Activated T-helper 2 cell treated with anti-CD3 and anti-CD28 coated beads, Interferon-gamma antibody, Interleukin-2, Interleukin-4, amounts not matched to agents 10 μg/mL and 5 μg/mL and 100 μg/mL, durations not matched to agents 14 hours and 24 hours and 36 hours (primary cell): ENCODE data around the gene PSMB7. TPM values are rescaled to one million over a fixed set of nuclear protein-coding genes. Genes with fewer than 3 reads are reported as not detected.

ENCODE experiments used
- DNase-seq: peaks from one replicate; pipeline ENCODE4 v3.0.0; 2021; ENCODE audit warnings: low spot score
- H3K27ac Mint-ChIP-seq: one replicate; pipeline ENCODE4 v1.8.0; 2021; ENCODE audit warnings: mixed read lengths
- H3K27me3 Mint-ChIP-seq: one replicate; pipeline ENCODE4 v1.8.0; 2021; ENCODE audit warnings: low read depth, mixed read lengths
- H3K36me3 Mint-ChIP-seq: one replicate; pipeline ENCODE4 v1.8.0; 2021; ENCODE audit warnings: low read depth, mixed read lengths
- H3K4me1 Mint-ChIP-seq: one replicate; pipeline ENCODE4 v1.8.0; 2021; ENCODE audit warnings: low read depth, mixed read lengths
- H3K4me3 Mint-ChIP-seq: one replicate; pipeline ENCODE4 v1.8.0; 2021; ENCODE audit warnings: low read depth, mild to moderate bottlenecking, moderate library complexity, mixed read lengths
- H3K9me3 Mint-ChIP-seq: one replicate; pipeline ENCODE4 v1.8.0; 2021; ENCODE audit warnings: mixed read lengths
- intact Hi-C: fragments of 100-400 bp; cut with micrococcal nuclease; formaldehyde crosslinking; loops from one replicate; pipeline ENCODE4 v1.15.1; 2023
- total RNA-seq: library from RNA; stranded (reverse); gene quantifications from 2 replicates; pipeline ENCODE4 v1.2.3, GENCODE V29; 2022

Gene PSMB7
- total RNA-seq, 1 donor from 2014 or later, result 211 TPM

- peaks cover 5% of the 10 kb centered on the region for H3K4me1 Mint-ChIP-seq
- H3K27me3 Mint-ChIP-seq, result no peaks in the 10 kb centered on the region
- no peak for DNase-seq
- H3K27ac Mint-ChIP-seq, result no peak overlapping the region
- H3K9me3 Mint-ChIP-seq, result no peaks in the 10 kb centered on the region
- H3K36me3 Mint-ChIP-seq, result peaks cover 24% of the 10 kb centered on the region
- intact Hi-C loops, result no loop called here
- no peak overlapping the region for H3K4me3 Mint-ChIP-seq
Observed at GRCh38 chr9:124323904-124324303, 91.3 kb downstream of the PSMB7 start.

GRCh38 chr9:124322618-124323432 lies 92.4 kb downstream of the PSMB7 start:
- intact Hi-C loops, result no loop called here
- Mint-ChIP-seq H3K27ac (no peak overlapping the region), H3K9me3 (no peaks in the 10 kb centered on the region), H3K36me3 (peaks cover 22% of the 10 kb centered on the region), H3K4me3 (no peak overlapping the region), H3K27me3 (no peaks in the 10 kb centered on the region), H3K4me1 (peaks cover 5% of the 10 kb centered on the region)
- no peak for DNase-seq

- Mint-ChIP-seq H3K36me3 (peaks cover 28% of the 10 kb centered on the region), H3K9me3 (no peaks in the 10 kb centered on the region), H3K27me3 (no peaks in the 10 kb centered on the region), H3K4me3 (no peak overlapping the region), H3K4me1 (peaks cover 5% of the 10 kb centered on the region), H3K27ac (no peak overlapping the region)
- no peak for DNase-seq
- intact Hi-C loops, result loop anchor here (2.0 kb wide), 1 partner anchor 195 kb away; no protein-coding TSS in a partner anchor
Observed at GRCh38 chr9:124321935-124322334, 93.3 kb downstream of the PSMB7 start.

DNA sequence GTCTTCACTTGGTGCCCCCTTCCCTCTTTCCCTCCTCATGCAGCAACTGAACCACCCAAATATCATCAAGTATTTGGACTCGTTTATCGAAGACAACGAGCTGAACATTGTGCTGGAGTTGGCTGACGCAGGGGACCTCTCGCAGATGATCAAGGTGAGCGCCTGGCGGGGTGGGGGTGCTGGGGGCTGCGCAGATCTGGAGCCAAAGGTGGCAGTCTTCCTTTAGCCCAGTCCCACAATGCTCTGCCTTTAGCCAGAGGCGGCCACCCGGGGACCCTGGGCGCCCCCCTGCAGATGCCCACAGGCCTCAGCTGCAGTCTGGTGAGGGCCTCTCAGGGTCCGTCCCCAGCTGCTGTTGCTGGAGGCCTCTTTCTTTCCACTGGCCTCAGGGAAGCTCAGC lies 93.8 kb downstream of the PSMB7 start:
- Mint-ChIP-seq H3K4me3 (no peak overlapping the region), H3K4me1 (peaks cover 5% of the 10 kb centered on the region), H3K27ac (no peak overlapping the region), H3K27me3 (no peaks in the 10 kb centered on the region), H3K9me3 (no peaks in the 10 kb centered on the region), H3K36me3 (peaks cover 29% of the 10 kb centered on the region)
- intact Hi-C loops, result loop anchor here (2.0 kb wide), 1 partner anchor 195 kb away; no protein-coding TSS in a partner anchor
- DNase-seq, result no peak

DNA sequence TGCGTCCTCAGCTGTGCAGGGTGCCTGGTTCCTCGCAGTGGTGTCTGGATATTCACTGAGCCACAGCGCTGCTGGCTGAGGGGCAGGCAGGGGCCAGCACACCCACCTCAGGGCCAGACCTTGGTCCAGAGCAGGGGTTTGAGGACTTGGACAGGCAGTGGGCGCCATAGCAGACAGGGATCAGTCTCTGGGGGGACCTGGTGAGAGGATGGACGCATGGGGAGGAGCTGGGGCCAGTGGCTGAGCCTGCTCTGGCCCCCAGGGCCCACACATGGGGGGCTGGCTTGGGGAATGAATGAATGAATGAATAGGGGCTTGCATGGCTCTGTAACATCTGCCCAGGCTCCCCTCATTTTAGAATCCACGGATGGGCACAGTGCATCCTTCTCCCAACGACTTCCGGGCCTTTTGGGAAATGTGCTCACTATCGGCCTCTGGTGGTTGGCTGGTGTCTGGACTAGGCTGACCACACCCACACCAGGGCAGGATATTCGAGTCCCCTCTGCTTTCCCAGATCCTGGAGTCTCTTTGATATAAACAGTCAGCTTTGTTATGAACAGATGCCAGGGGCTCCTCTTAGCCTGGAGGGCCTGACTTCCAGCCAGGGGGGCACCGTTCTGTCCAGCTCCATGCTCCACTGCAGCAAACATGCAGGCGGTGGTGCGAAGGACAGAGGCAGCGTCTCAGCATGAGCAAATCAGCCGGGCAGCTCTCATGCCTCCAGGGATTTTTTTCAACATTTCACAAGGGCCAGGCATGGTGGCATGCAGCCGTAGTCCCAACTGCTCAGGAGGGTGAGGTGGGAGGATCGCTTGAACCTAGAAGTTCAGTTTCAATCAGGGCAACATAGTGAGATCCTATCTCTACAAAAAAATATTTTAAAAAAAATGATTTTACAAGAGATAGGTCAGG lies 94.9 kb downstream of the PSMB7 start:
- peaks cover 31% of the 10 kb centered on the region for H3K36me3 Mint-ChIP-seq
- no peaks in the 10 kb centered on the region for H3K27me3 Mint-ChIP-seq
- intact Hi-C loops, result loop anchor here (2.0 kb wide), 1 partner anchor 194 kb away; no protein-coding TSS in a partner anchor
- H3K4me3 Mint-ChIP-seq, result no peak overlapping the region
- H3K9me3 Mint-ChIP-seq, result no peaks in the 10 kb centered on the region
- peak; percentile 21 for DNase-seq
- no peak overlapping the region for H3K27ac Mint-ChIP-seq
- peaks cover 5% of the 10 kb centered on the region for H3K4me1 Mint-ChIP-seq

GRCh38 chr9:124315882-124316281 lies 99.4 kb downstream of the PSMB7 start:
- Mint-ChIP-seq H3K27me3 (no peaks in the 10 kb centered on the region), H3K4me1 (peaks cover 5% of the 10 kb centered on the region), H3K4me3 (no peak overlapping the region), H3K27ac (no peak overlapping the region), H3K9me3 (no peaks in the 10 kb centered on the region), H3K36me3 (peaks cover 26% of the 10 kb centered on the region)
- intact Hi-C loops, result no loop called here
- no peak for DNase-seq

DNA sequence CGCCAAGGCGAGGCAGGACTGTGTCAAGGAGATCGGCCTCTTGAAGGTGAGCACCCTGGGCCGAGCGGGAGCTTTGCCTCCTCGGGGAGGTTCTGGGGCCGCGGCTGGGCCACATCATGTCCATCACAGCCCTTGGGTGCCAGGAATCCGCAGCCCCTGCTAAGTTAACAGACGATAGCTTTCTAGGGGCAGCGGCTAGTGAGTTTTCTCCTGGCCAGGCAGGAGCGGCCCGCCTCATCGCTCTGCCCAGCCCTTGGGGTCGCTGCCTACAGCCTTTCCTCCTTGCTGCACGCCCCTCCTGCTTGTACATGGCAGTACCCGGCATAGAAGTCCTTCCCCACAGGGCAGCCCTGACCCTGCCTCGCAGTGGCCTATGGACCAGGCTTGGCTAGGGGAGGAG lies 101.3 kb downstream of the PSMB7 start:
- no peaks in the 10 kb centered on the region for H3K27me3 Mint-ChIP-seq
- DNase-seq, result no peak
- intact Hi-C loops, result no loop called here
- H3K36me3 Mint-ChIP-seq, result peaks cover 25% of the 10 kb centered on the region
- no peaks in the 10 kb centered on the region for H3K9me3 Mint-ChIP-seq
- no peaks in the 10 kb centered on the region for H3K4me1 Mint-ChIP-seq
- H3K4me3 Mint-ChIP-seq, result no peak overlapping the region
- no peak overlapping the region for H3K27ac Mint-ChIP-seq

DNA sequence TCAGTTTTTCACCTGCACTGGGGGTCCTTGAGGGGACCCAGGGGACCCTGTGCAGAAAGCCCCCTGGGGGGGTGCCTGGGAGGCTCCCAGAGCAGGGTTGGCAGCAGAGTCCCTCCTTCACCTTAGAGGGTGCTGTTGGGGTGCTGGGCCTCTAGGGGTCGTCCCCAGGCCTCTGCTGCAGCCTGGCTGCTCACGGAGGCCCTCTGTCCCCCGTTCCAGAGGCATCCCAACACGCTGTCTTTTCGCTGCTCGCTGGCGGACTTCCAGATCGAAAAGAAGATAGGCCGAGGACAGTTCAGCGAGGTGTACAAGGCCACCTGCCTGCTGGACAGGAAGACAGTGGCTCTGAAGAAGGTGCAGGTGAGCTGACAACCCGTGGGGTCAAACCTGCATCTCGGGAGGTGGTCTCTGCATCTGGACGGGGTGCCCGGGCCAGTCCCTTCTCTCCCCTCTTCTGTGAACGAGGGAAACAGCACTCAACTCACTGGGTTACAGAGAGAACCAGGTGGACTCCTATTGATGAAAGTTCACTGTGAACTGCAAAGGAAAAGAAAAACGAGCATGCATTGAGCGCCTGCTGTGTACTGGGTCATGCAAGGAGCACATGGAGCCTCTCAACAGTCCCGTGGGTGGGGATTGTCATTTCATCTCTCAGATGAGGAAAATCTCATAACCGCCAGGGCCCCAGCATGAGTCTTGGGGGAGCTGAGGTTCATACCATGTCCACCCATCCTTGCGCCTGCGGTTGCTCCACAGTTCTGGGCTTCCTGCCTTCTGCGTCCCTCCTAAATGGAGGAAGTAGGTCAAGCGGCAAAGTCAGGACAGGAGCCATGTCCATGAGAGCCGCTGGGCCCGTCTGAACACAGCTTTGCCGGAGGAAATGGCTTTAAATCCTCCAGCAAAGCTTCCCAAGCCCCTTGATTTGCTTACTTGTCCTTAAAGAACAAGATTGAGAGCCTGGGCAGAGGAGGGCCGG lies 102.7 kb downstream of the PSMB7 start:
- no peak overlapping the region for H3K27ac Mint-ChIP-seq
- DNase-seq, result no peak
- no peaks in the 10 kb centered on the region for H3K4me1 Mint-ChIP-seq
- no peaks in the 10 kb centered on the region for H3K27me3 Mint-ChIP-seq
- H3K36me3 Mint-ChIP-seq, result peaks cover 27% of the 10 kb centered on the region
- intact Hi-C loops, result no loop called here
- no peak overlapping the region for H3K4me3 Mint-ChIP-seq
- H3K9me3 Mint-ChIP-seq, result no peaks in the 10 kb centered on the region

GRCh38 chr9:124311283-124311682 lies 104.0 kb downstream of the PSMB7 start:
- Mint-ChIP-seq H3K4me3 (no peak overlapping the region), H3K9me3 (no peaks in the 10 kb centered on the region), H3K4me1 (peaks cover under 1% of the 10 kb centered on the region), H3K27me3 (no peaks in the 10 kb centered on the region), H3K36me3 (peaks cover 22% of the 10 kb centered on the region), H3K27ac (no peak overlapping the region)
- no peak for DNase-seq
- intact Hi-C loops, result no loop called here

- DNase-seq, result no peak
- Mint-ChIP-seq H3K4me1 (peaks cover 8% of the 10 kb centered on the region), H3K27ac (no peak overlapping the region), H3K4me3 (no peak overlapping the region), H3K36me3 (peaks cover 29% of the 10 kb centered on the region), H3K9me3 (no peaks in the 10 kb centered on the region), H3K27me3 (no peaks in the 10 kb centered on the region)
- intact Hi-C loops, result no loop called here
Observed at GRCh38 chr9:124309667-124310084, 105.6 kb downstream of the PSMB7 start.

GRCh38 chr9:124308606-124309491 lies 106.4 kb downstream of the PSMB7 start:
- intact Hi-C loops, result no loop called here
- Mint-ChIP-seq H3K4me3 (no peak overlapping the region), H3K4me1 (peaks cover 8% of the 10 kb centered on the region), H3K9me3 (no peaks in the 10 kb centered on the region), H3K27me3 (no peaks in the 10 kb centered on the region), H3K27ac (no peak overlapping the region), H3K36me3 (peaks cover 24% of the 10 kb centered on the region)
- DNase-seq, result no peak
